HS-27A (cell line): ENCODE measurements around the gene IGDCC3.
"Not testable (repeated sequence)": the region's sequence is repeated elsewhere in the genome, so short reads cannot be mapped to it uniquely, and the experiment has no call there.

ENCODE experiments used
- DNase-seq: peaks from one replicate; pipeline ENCODE4 v3.0.0-alpha.2; 2012; ENCODE audit warnings: low read depth, missing footprints

Gene IGDCC3

DNA sequence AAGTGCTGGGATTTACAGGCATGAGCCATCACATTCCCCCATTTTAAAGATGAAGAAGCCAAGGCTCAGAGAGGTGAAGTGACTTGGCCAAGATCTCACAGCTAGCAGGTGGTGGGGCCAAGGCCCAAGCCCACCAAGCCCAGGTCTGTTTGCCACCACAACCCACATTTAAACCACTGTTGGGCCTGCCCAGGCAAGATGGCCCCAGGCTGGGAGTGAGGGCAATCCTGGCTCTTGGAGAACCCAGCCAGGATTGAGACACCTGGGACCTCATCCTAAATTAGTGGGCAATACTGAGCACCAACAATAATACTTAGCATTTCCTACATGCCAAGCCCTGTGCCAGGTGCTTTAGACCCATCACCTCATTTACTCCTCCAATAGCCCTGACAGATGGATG is 6.9 kb downstream of the IGDCC3 start:
- no peak for DNase-seq

DNA sequence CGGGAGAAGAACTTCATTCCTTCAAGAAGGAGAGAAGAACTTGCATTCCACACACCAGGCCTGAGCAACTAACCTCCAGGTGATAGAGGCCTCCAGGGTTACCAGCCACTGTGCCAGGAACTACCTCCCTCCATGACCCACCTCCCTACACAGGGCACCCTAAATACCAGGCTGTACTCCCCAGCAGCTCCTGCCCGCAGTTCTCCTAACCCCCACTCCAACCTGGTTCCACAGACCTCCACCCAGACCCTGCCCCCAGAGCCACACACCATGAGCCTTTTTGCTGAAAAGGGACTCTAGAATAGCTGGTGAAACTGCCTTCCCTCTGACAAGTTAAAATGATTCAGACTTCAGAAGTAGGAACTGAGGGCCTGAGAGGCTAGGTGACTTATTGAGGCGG is 8.2 kb downstream of the IGDCC3 start:
- no peak for DNase-seq

DNA sequence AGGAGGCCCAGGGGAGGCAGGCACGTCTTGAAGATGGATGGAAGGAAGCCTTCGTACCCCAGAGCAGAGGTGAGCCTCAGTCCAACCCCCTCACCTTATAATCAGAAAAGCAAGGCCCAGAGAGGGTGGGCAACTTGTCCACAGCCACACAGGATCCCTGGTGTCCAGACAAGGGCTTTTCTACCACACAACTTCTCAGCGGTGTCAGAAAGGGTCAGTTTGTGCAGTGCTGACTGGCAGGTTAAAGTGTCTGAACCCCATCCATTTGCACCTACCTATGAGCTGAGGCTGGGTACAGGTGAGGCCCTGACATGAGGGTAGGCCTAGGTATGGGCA is 8.6 kb downstream of the IGDCC3 start:
- no peak for DNase-seq

DNA sequence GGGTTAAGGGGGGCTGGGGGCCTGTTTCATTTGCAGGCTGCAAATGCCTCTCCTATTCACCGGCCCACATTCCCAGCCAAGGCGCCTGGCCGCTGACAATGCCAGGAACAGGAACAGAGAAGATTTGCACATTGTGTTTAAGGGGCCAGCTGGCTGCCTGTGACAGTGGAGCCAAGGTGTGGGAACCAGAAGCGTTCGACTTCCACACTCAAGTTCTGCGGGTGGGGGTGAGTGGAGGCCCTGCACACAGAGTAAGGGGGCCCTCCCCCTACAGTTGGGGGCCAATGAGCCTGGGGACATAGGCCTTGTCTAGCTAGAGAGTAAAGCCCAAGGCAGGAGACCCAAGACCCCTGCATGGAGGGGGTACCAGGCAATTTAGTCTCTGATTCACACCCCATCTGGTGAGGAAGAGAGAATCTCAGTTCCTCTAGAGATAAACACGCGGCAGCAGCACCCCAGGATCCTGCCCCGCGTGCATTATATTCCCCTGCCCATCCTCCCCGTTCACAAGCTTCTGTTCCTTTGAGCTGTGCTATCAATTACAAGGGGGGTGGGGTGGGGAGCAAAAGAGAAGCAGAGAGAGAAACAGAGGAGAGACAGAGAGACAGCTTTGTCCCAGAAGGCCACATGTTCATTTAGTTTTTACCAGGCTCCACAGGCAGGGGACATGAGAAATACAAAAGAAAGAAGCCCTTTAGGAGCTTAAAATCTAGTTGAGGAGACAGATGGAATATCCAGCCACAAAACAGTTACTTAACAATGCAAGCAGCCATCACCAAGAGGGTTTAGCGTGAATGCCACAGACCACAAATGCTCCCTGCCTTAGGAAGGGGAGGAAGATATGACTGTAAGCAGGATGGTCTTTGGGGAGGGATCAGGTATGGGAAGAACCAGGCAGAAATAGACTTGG is 9.2 kb downstream of the IGDCC3 start:
- no peak for DNase-seq

DNA sequence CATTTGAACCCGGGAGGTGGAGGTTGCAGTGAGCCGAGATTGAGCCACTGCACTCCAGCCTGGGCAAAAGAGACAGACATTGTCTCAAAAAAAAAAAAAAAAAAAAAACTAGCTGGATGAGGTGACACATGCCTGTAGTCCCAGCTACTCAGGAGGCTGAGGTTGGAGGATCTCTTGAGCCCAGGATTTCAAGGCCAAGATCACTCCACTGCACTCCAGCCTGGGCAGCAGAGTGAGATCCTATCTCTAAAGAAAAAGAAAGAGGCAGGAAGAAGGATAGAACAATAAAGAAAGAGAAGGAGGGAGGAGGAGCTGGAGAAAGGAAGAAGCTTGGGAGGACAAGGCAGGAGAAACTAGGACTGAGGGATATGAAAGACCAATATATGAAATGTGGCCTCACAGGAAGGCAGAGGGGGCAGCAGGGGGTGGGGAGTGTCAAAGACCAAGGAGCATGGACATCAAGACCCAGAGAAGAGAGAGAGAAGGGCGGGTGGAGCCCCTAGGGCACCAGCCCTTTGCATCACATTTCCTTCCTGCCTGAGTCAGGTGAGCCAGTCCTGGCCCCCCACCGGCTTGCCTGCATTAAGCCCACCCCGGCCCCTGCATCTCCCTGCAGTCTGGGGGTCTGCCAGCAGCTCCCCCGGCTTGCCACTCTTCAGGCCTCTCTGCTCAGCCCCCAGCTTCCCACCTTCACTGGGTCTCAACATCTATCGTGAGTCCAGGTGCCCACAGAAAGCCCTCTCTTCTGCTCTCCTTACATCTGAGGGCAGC is 11.5 kb downstream of the IGDCC3 start:
- no peak for DNase-seq

DNA sequence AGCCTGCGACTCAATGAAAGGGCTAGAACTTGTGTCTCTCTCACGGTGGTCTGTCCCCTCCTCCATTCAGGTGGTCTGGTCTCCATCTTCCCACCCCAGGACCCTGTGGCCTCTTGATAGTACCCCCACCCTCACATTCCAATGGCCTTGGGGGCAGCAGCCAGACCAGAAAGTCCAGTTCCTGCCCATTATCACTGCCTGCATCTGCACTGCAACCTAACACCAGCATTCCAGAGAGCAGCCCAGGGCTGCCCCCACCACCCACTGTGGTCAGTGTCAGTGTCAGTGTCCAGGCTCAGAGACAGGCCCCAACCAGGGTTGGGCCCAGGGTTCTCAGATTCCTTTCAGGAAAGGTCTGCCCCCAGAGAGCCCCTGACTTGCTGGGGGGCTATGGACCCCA is 12.6 kb downstream of the IGDCC3 start:
- DNase-seq, result no peak

DNA sequence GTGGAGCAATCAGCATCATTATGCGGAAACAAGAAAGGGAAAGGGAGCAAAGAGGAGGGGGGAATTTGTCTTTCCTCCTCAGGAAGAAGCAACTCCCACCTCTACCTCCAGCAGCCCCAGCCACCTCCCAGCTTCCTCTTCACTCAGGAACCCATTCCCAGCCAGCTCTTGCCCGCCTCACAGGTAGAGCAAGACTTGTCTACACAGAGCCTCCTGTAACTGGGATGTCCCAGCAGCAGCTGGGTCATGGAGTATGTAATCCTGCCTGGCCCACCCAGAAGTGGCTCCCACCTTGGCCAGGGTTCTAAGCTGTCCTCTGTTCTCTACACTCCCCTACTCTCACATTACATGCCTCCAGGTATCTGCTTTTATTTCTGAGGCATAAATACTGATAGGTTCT is 14.0 kb downstream of the IGDCC3 start:
- no peak for DNase-seq

DNA sequence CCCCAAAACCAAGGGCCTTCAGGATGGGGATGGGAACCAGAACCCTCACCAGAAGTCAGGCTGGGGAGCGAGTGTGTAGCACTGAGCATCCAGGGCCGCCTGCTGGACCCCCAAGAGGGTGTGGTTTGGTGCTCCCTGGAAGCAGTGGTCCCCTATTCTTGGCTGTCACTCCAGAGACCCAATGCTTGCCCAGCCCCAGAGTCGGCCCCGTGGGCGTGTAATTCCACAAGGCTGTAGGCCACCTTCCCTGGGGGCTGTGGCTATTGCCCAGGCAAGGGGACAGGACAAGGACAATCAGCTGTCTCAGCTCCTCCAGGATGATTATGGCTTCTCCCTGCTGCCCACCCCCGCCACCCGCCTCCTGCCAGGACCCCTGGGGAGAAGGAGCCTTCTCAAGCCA is 14.5 kb downstream of the IGDCC3 start:
- no peak for DNase-seq

DNA sequence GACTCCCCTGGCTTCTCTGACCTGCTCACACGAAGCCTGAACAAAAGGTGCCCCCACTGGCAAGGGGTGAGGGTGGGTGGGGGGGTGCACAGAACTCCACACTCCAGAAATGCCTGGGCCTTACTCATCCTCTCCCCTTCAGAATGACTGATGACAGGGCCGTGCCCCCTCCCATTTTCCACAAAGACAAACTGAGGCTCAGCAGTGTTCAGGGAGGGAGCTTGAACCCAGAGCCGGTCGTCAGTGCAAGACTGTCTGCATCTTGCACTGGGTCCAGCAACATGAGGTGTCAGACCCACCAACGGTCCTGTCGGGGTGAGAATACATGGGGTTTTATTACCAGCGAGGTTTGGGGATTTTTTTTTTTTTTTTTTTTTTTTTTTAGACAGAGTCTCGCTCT is 15.3 kb downstream of the IGDCC3 start:
- no peak for DNase-seq

DNA sequence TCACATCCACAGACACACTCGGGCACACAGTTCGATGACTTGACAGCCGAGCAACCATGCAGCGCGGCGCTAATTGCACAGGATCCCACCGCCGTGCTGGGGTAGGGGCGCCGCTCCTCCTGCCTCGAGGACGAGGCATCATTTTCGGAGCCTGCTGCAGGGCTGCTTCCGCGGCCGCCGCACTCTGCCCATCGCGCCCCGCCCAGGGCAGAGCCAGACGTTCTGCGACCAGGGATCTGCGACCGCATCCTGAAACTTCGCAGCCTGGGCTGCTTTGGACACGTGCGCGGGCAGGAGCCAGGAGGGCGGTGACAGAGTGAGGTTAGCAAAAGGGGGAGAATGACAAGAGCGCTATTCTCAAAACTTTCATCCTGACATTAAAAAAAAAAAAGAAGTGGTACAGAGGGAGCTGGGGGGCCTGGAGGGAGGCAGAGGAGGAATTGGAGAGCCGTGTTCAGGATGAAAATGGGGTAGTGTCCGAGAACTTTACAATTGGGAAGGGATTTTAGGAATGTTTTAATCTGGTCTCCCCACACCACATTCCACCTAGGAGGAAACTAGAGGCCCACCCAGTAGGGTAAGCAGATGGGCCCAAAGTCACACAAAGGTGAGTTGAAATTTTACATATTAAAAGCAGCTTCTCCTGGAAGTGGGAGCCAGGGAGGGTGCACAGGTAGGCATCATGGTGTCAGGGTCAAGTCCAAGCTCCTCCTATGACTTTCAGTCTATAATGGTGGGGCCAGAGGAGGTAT is 15.9 kb downstream of the IGDCC3 start:
- DNase-seq, result no peak

DNA sequence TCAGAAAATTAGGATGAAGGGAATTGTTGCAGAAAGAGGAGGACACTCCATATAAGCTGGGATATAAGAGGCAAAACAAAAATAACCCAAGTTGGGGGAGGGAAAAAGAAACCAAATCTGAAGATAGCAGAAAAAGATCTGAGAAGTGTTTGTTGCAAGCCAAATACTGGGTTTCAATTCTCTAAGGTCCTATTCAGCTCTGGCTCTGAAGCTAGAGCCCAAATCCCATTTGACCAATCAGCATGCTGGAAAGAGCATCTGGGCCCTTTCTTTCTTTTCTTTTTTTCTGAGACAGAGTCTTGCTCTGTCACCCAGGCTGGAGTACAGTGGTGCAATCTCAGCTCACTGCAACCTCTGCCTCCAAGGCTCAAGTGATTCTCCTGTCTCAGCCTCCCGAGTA is 17.3 kb downstream of the IGDCC3 start:
- DNase-seq, result no peak

DNA sequence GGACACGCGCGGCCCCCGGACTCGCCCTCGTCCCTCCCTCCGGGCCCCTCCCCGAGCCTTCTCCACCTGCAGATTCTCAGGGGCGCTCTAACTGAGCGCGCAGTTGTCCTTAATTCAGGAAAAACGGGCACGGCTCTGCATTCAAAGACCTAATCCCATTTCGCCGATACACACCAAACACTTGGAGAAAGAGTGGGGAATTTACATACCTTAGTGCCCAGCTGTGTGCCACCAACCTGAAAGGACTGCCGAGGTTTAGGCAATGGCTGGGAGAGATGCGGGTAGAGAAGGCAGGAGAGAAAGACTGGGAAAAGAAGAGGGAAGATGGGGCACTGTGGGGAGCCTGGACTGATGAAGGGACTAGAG is 21.8 kb downstream of the IGDCC3 start:
- no peak for DNase-seq

DNA sequence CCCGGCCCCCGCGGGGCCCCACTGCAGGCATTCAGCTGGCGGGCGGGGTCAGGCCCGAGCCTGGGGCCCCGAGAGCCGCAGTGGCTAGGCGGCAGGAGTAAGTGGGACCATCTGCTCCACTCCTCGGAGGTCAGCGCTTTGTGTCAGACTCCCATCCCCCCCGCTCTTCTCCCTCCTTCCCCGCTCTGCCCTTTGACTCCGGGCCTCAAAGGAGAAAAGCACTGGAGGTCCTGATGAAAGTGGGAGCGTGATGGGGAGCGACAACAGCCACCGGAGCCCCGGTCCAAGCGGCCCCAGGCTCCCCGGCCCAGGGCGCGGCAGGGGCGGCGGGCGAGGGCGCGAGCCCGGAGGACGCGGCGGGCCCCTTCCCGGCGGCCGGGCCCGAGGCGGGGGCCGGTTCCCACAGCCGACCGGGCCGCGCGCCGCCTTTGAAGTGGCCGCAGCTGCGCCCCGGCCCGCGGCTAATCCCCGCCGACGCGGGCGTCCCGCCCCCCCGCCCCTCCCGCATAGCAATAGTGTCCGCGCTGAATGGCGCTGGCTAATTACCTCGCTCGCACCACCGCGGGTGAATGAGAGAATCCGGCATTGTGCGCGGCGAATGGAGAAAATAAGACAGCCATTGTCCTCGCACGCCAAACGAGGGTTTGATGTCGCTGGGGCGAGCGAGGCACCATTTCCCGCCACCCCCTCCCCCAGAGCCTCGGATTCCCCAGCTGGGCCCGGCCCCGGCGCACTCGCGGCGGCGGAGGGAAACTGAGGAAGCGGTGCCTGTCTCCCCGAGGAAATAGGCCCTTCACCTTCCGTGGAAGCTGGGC is 22.4 kb downstream of the IGDCC3 start:
- no peak for DNase-seq

DNA sequence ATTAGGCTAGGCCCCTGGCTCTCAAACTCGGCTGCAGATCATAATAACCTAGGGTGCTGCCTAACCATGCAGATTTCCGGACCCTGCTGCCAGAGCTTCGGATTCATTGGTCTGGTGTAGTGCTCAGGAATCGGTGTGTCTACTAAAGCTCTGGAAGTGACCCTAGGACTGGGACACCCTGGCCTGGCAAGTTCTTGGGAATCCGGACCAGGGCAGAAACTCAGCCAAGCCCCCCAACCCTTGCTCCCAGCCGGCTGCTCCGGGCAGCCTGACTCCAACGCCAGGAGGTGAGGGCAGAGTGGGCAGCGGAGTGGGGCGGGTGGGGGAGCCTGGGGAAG is 23.0 kb downstream of the IGDCC3 start:
- DNase-seq, result no peak

DNA sequence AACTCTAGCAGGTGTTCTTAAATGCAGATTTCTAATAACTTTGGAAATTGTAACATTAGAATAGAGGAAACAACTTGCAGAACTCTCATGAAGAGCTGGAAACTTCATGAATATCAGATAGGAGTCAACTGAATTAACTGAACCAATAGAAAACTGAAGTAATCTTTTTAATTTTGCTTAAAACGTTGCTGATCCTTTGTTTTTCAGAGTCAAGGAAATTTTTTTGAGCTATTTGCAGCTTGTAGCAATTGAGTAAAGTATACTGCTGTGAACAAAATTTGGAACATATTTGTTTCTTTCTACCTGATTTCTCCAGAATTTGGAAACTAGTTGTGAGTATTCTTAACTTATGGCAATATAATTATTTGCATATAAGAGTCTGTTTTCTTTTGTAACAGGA is 25.8 kb downstream of the IGDCC3 start:
- not testable (repeated sequence) for DNase-seq

DNA sequence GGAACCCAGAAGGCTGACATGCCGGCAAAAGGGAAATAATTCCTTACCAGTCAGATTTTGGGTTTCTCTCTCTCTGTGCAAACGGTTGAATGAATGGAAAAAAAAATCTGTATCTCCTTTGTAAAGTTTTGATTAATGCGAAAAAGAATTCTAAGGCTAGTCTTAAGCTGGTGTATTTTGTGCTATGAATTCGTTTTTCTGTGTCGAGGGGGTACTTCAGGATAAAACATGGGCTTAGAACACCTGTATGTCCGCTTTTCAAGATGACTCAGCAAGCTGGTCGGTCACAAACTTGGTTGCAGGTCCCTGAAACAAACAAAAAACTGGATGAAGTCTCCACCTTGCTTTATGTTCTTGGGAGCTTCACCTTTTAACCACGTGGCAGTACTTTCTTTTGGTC is 28.5 kb downstream of the IGDCC3 start:
- no peak for DNase-seq

DNA sequence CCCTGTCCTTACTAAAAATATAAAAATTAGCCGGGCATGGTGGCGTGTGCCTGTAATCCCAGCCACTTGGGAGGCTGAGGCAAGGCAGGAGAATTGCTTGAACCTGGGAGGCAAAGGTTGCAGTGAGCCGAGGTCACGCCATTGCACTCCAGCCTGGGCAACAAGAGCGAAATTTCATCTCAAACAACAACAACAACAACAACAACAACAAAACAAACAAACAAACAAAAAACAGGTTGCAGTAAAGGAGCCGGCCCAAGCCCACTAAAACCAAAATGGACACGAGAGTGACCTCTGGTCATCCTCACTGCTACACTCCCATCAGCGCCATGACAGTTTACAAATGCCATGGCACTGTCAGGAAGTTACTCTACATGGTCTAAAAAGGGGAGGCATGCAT is 30.0 kb downstream of the IGDCC3 start:
- DNase-seq, result not testable (repeated sequence)

DNA sequence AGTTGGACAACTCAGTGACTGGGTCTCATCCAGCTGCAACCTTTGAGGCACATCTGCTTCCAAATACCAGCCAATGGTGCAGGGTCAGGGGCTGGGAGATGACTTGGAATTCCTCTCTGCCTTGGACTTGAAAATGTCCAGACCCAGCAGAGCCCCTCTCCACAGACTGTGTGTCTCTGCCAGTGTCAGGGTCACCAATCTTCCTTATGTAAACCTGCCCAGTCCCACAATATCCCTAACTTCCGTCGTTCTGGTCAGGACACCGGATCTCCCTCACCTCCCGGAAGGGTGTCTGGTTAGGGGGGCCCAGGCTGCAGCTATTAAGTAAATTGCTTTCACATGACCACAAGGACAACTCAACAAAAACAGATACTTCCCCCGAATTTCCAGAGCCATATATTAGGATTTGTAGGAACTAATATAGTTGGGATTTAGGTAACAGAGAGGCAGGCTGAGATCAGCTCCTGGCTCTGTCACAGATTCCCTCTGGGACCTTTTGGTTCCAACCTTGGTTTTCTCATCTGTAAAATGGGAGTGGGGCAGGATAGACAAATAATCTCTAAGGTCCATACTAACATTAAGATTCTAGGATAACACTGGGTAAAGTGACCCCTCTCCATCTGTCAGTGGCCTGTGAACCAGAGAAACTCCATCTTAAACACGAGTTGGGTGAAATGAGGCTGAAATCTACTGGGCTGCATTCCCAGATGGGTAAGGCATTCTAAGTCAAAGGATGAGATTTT is 30.8 kb downstream of the IGDCC3 start:
- DNase-seq, result no peak

DNA sequence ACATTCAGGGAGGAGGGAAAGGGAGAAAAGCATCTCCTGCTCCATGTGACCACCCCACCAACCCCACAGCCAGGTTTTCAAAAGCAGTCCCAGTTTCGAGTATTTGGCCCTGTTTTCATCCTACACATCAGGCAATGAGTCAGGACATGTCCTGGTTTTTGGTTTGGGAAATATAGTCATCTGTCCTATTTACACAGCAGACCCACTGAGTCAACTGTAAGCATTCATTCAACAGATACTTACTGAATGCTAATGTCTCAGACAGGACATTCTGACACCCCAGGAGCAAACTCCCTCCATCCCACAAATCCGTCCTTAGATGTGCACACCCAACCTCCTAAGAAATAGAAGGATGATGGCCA is 32.9 kb downstream of the IGDCC3 start:
- no peak for DNase-seq

DNA sequence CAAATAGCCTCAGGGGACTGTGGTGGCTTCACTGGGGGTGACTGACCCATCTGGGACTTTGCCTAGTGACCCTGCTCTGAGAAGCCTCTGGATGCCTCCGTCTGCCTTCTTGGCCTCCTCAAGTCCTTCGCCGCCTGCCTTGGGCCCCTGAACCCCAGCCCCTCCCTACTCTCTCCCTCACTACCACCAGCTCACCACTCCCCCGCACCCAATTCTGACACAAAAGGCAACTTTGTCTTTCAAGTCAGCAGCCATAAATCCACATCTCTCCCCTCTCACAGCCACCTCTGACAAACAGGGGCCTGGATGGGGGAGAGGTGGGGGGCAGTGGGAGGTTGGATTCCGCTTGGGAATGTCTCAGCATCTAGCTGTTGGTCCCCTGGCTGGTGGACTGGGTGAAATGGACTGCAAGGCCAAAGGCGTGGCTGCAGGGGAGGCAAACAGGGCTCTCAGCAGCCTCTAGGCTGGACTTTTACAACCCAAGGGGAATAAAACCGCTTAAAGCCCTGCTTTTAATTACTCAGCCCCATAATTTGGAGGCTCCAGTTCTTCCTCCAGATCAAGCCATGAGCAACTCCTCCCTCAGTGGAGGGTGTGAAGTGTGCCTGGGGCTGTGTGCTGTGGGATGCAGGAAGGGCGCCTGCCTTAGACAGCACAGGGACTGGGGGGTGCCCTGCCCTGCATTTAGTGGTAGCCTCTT is 33.4 kb downstream of the IGDCC3 start:
- DNase-seq, result no peak
